Measurements from ENCODE around the gene PLCXD1.
"Not testable (repeated sequence)": the region's sequence is repeated elsewhere in the genome, so short reads cannot be mapped to it uniquely, and the experiment has no call there.

The PLCXD1 gene

GRCh38 chrX:317424-318067, 36.4 kb downstream of the PLCXD1 start:
- DNase-seq (ENCODE audit: low read depth) = no peak

GRCh38 chrX:318068-318738, 37.0 kb downstream of the PLCXD1 start:
- peak; percentile 96 for DNase-seq (ENCODE audit: low read depth)

- DNase-seq (ENCODE audit: low read depth) = peak; percentile 97
Observed at GRCh38 chrX:318739-319578, 37.8 kb downstream of the PLCXD1 start, which contains the start of gene GTPBP6. TSS of gene GTPBP6 (minus strand) at chrX:318796. CDS start at chrX:318787, 9 bp downstream.

DNA sequence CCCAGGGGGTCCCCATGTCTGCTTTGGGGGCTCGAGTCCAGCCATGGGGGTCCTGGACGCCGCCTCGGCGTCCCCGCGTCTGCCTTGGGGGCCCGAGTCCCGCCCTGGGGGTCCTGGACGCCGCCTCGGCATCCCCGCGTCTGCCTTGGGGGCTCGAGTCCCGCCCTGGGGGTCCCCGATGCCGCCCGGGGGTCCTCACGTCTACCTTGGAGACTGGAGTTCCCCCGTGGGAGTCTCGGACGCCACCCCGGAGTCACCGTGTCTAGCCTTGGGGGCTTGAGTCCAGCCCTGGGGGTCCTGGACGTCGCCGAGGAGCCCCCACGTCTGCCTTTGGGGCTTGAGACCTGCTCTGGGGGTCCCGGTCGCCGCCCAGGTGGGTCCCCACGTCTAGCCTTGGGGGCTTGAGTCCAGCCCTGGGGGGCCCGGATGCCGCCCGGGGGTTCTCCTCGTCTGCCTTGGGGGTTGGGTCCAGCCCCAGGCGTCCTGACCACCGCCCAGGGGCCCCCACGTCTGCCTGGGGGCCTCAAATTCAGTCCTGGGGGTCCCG, 38.5 kb downstream of the PLCXD1 start:
- no peak for DNase-seq (ENCODE audit: low read depth)

GRCh38 chrX:320126-320783, 39.1 kb downstream of the PLCXD1 start:
- no peak for DNase-seq (ENCODE audit: low read depth)

DNA sequence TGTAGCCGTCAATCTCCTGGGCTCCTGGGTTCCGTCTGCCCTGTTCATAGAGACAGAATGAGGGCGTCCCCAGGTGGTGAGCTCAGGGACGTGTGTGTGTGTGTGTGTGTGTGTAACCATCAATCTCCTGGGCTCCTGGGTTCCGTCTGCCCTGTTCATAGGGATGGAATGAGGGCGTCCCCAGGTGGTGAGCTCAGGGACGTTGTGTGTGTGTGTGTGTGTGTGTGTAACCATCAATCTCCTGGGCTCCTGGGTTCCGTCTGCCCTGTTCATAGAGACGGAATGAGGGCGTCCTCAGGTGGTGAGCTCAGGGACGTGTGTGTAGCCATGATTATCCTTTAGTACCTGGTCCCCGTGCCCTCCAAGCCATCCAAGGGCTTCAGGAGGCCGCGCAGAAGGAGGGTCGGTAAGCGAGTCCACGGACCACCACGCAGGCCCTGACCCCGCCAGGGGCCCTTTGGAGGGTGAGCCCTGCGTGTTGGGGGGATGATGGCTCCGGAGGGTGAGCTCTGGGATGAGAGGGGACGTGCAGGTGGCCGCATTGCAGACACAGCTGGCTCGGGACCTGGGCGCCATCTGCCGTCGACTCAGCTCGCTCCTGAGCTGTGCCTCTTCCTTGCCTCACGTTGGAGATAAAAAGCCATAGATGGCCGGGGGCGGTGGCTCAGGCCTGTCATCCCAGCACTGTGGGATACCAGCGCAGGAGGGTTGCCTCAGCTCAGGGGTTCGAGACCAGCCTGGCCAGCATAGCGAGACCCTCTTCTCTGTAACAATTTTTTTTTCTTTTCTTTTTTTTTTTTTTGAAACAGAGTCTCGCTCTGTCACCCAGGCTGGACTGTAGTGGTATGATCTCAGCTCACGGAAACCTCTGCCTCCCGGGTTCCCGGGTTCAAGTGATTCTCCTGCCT, 42.8 kb downstream of the PLCXD1 start:
- DNase-seq (ENCODE audit: low read depth) = no peak

DNA sequence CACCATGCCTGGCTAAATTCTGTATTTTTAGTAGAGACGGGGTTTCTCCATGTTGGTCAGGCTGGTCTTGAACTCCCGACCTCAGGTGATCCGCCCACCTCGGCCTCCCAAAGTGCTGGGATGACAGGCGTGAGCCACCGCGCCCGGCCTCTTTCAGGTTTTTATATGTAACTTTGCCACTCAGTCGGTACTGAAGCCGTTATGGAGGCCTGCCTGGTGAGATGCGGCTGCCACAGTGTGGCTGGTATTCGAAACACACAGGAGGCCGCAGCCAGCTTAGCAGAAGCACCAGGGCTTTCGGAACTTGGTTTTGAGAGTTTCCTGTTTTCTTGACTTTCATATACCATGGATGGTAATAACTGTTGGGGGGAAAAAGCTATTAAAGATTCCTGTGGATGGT, 43.5 kb downstream of the PLCXD1 start:
- DNase-seq (ENCODE audit: low read depth) = not testable (repeated sequence)

- DNase-seq (ENCODE audit: low read depth) = no peak
Observed at GRCh38 chrX:327660-328126, 46.5 kb downstream of the PLCXD1 start.

GRCh38 chrX:329291-329910, 48.2 kb downstream of the PLCXD1 start:
- DNase-seq (ENCODE audit: low read depth) = no peak

GRCh38 chrX:330141-330725, 49.1 kb downstream of the PLCXD1 start:
- DNase-seq (ENCODE audit: low read depth) = not testable (repeated sequence)

DNA sequence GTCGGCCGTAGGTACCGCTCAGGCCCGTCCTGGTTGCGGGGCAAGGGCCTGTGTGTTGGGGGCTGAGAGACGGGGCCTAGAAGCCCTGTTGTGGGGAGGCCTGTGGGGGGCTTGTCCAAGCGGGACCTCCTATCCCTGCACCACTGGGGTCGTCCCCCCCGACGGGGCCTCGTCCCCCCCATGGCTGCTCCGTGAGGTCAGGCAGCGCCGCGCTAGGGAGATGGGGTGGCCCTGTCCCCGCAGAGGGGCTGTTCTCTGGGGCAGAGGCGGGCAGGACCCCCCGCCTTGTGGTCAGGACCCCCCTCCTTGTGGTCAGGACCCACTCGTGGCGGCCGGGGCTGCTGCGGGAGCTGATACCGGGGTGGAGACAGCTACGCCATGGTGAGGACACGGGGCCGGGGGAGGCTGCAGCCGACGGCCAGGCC, 49.6 kb downstream of the PLCXD1 start:
- DNase-seq (ENCODE audit: low read depth) = no peak

GRCh38 chrX:331151-331824, 50.1 kb downstream of the PLCXD1 start:
- DNase-seq (ENCODE audit: low read depth) = no peak

DNA sequence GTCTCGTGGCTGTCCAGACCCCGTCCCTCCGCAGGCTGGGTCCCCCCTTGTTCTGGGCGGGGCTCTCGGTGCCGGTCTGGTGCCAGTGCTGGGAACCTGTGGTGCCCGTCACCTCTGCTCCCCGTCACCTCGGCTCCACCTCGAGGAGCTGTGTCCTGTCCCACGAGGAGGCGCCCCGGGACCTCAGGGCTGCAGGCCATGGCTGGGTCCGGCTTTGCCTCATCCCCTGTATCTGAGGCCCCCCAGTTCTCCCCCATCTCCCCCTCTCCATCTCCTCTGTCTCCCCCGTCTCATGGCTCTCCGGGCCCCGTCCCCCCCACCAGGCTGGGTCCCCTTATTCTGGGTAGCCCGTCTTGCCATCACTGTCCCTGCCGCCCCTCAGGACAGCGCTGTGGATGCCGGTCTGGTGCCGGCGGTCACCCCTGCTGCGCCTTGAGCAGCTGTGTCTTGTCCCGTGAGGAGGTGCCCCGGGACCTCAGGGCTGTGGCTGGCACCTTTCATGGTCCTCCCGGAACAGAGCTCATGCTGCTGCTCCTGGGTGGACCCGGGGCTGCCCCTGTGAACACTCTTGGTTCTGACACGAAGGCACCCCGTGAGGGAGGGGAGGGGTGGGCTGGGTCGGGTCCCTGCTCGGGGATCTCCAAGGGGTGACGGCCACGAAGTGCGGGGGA, 50.8 kb downstream of the PLCXD1 start:
- DNase-seq (ENCODE audit: low read depth) = no peak

- DNase-seq (ENCODE audit: low read depth) = no peak
Observed at GRCh38 chrX:332496-332860, 51.3 kb downstream of the PLCXD1 start.

GRCh38 chrX:332916-333610, 51.9 kb downstream of the PLCXD1 start:
- no peak for DNase-seq (ENCODE audit: low read depth)

GRCh38 chrX:333611-334311, 52.6 kb downstream of the PLCXD1 start:
- DNase-seq (ENCODE audit: low read depth) = no peak

- no peak for DNase-seq (ENCODE audit: low read depth)
Observed at GRCh38 chrX:334331-334891, 53.2 kb downstream of the PLCXD1 start.
